HFFc6 (cell line): ENCODE measurements around the gene PPFIBP1. TPM values are rescaled to one million over a fixed set of nuclear protein-coding genes. Genes with fewer than 3 reads are reported as not detected.
"Not testable (repeated sequence)": the region's sequence is repeated elsewhere in the genome, so short reads cannot be mapped to it uniquely, and the experiment has no call there.

Experiments
- DNase-seq: peaks from one replicate; pipeline ENCODE4 v3.0.0-alpha.2; 2018
- H3K27ac Mint-ChIP-seq: 2 replicates; pipeline ENCODE4 v1.8.0; 2020; ENCODE audit warnings: mild to moderate bottlenecking, mixed read lengths
- H3K27me3 Mint-ChIP-seq: 2 replicates; pipeline ENCODE4 v1.8.0; 2021; ENCODE audit warnings: mild to moderate bottlenecking, moderate library complexity, mixed read lengths; ENCODE audit not compliant: insufficient read depth
- H3K36me3 Mint-ChIP-seq: 2 replicates; pipeline ENCODE4 v1.8.0; 2021; ENCODE audit warnings: low read depth, mixed read lengths
- H3K4me1 Mint-ChIP-seq: 2 replicates; pipeline ENCODE4 v1.8.0; 2020; ENCODE audit warnings: low read depth, mixed read lengths
- H3K4me3 Mint-ChIP-seq: 2 replicates; pipeline ENCODE4 v1.8.0; 2020; ENCODE audit warnings: mild to moderate bottlenecking, moderate library complexity, mixed read lengths
- H3K9me3 Mint-ChIP-seq: 2 replicates; pipeline ENCODE4 v1.8.0; 2020; ENCODE audit warnings: mild to moderate bottlenecking, mixed read lengths
- total RNA-seq, 6 experiments: library from RNA; stranded (reverse); fragmentation: NEBNext Ultra II Directional; extraction: Animal tissue kit (Norgen Biotek cat#: 25700); gene quantifications; 2 replicates in 1 of 6; 3 replicates in 5 of 6; pipeline ENCODE4 v1.2.3, GENCODE V29; 2021
- TF ChIP-seq, protein P1 (sequence below): fragments of 200-600 bp; sonication (generic); IDR thresholded peaks from 2 replicates; pipeline ENCODE4 v1.5.0; 2021; ENCODE audit warnings: antibody characterized with exemption, mild to moderate bottlenecking

The PPFIBP1 gene
- total RNA-seq, 6 experiments from 2014 or later, result 79.1 to 104 (median 92.0) TPM

DNA sequence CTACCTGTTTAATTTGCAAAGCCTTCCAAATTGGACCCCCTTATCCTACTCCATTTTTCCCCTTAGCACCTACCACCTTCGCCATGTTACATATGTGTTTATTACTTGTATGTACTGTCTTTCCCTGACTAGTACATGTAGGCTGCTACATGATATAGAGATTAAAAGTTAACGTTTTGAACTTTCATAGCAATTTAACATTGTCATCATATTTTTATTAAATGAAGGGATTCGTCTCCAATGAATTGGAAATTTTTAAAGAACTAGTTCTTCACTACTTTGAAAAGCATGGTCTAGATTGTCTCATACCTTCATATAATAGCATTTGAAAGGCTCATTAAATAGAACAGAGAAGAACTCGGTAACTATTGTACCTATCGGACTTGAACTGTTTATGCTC, 107.4 kb downstream of the PPFIBP1 start:
- Mint-ChIP-seq H3K4me1 (peaks cover 82% of the 10 kb centered on the region), H3K9me3 (no peaks in the 10 kb centered on the region), H3K36me3 (peaks cover 35% of the 10 kb centered on the region), H3K27ac (peak overlapping the region; percentile 22; the same call in 1 of the 2 replicates), H3K27me3 (no peaks in the 10 kb centered on the region; the same call in 1 of the 2 replicates), H3K4me3 (no peak overlapping the region)
- DNase-seq, result no peak
- TF ChIP-seq, protein P1, sequence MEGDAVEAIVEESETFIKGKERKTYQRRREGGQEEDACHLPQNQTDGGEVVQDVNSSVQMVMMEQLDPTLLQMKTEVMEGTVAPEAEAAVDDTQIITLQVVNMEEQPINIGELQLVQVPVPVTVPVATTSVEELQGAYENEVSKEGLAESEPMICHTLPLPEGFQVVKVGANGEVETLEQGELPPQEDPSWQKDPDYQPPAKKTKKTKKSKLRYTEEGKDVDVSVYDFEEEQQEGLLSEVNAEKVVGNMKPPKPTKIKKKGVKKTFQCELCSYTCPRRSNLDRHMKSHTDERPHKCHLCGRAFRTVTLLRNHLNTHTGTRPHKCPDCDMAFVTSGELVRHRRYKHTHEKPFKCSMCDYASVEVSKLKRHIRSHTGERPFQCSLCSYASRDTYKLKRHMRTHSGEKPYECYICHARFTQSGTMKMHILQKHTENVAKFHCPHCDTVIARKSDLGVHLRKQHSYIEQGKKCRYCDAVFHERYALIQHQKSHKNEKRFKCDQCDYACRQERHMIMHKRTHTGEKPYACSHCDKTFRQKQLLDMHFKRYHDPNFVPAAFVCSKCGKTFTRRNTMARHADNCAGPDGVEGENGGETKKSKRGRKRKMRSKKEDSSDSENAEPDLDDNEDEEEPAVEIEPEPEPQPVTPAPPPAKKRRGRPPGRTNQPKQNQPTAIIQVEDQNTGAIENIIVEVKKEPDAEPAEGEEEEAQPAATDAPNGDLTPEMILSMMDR, result no peak

DNA sequence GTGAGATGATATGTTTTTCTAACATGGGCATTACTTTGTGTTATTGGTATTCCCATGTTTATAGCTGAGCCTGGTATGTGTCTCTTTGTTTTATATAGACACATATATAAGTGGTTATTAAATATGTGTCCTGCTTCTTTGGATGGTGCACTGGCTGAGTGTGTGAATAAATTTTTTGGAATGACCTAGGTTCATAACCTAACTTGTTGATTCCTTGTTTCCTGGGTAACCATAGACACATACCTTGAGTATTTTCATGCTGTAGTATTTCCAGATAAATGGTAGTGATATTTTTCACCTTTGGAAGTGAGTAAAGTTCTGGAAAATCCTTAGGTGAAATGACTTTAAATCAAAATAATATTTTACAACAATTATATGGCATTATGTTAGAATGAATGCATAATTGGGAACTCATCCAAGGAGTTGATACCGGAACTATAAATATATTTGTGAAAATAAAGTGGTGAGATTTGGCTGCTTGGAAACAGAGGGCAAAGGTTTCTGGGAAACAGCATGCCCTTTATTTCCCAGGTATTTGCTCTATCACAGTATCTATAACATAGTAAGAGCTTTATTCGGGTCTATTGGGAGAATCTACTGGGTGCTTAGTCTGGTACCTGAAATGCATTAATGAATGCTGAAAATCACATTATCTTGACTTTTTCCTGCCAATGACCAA, 107.9 kb downstream of the PPFIBP1 start:
- peaks cover 35% of the 10 kb centered on the region for H3K36me3 Mint-ChIP-seq
- no peak for DNase-seq
- no peak overlapping the region for H3K4me3 Mint-ChIP-seq
- no peaks in the 10 kb centered on the region for H3K9me3 Mint-ChIP-seq
- peaks cover 81% of the 10 kb centered on the region for H3K4me1 Mint-ChIP-seq
- H3K27ac Mint-ChIP-seq, result peak overlapping the region; percentile 38; the same call in 1 of the 2 replicates
- TF ChIP-seq, protein P1, result no peak
- H3K27me3 Mint-ChIP-seq, result no peaks in the 10 kb centered on the region; the same call in 1 of the 2 replicates

DNA sequence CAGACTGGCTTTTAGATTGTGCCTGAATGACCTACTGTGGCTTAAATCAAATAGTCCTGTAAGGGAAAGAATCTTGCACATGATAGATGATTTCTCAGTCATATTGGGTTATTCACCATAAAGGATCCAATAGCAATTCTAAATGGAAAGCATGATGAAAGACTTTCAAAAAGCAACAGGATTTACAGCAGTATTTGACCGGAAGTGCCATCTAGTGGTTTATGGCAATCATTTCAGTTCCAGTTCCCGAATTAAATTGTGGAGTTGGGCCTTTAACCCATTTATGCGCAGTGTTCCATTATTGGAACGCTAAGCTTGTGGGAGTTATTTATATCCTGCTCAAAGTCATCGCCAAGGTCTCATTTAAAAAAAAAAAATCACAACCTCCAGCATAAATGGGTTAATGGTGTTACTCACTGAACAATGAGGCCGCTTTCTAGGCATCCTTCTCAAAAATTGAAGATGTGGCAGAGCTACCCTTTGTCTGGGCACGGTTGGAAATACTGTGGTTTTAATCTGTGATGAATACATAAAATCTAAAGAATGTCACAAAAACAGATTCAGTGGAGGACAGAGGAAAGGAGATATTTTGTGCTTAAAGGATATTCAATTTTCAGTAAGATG, 111.5 kb downstream of the PPFIBP1 start:
- Mint-ChIP-seq H3K4me3 (no peak overlapping the region), H3K9me3 (no peaks in the 10 kb centered on the region), H3K27me3 (no peaks in the 10 kb centered on the region; the same call in 1 of the 2 replicates), H3K27ac (no peak overlapping the region; the same call in 1 of the 2 replicates), H3K36me3 (peaks cover 37% of the 10 kb centered on the region), H3K4me1 (peaks cover 56% of the 10 kb centered on the region)
- peak; percentile 62 for DNase-seq
- TF ChIP-seq, protein P1, result peak; percentile 86

DNA sequence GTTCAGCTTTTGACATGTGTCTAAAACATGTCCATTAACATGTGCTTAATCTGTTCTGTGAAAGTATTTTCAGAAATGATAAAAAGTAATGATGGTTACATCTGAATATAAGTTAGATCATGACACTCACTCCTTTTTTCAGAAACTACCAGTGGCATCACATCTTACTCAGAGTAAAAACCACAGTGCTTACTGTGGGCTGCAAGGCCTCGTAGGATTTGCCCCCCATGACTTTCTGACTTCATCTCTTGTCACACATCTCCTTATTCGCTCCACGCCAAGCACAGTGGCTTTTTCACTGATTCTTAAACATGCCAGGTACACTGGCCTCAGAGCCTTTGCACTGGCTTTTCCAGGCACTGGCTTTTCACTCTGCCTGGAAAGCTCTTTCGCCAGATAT, 112.6 kb downstream of the PPFIBP1 start:
- not testable (repeated sequence) for DNase-seq, H3K27ac Mint-ChIP-seq, H3K9me3 Mint-ChIP-seq, H3K27me3 Mint-ChIP-seq, H3K4me3 Mint-ChIP-seq
- Mint-ChIP-seq H3K4me1 (peaks cover 54% of the 10 kb centered on the region), H3K36me3 (peaks cover 29% of the 10 kb centered on the region; the same call in 1 of the 2 replicates)

DNA sequence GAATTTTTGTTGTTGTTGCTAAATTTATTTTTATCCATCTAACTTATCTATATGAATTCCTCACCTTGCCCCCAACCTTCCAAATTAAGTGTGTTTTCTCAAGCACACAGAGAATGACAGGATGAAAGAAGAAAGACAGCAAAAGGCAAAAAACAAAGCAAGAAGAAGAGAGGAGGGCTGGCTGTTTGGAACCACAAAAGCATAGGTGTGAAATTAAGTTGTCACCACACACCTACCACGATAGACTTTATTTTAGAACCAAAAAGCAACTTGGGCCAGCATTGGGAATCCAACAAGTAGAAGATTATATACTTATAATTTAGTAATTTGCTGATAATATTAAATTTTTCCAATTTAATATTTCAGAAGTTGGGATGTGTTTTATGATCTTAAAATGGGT, 113.5 kb downstream of the PPFIBP1 start:
- Mint-ChIP-seq H3K4me1 (peaks cover 52% of the 10 kb centered on the region), H3K9me3 (no peaks in the 10 kb centered on the region), H3K27ac (no peak overlapping the region), H3K36me3 (peaks cover 32% of the 10 kb centered on the region; the same call in 1 of the 2 replicates), H3K4me3 (no peak overlapping the region), H3K27me3 (no peaks in the 10 kb centered on the region; the same call in 1 of the 2 replicates)
- no peak for DNase-seq
- TF ChIP-seq, protein P1, result no peak

DNA sequence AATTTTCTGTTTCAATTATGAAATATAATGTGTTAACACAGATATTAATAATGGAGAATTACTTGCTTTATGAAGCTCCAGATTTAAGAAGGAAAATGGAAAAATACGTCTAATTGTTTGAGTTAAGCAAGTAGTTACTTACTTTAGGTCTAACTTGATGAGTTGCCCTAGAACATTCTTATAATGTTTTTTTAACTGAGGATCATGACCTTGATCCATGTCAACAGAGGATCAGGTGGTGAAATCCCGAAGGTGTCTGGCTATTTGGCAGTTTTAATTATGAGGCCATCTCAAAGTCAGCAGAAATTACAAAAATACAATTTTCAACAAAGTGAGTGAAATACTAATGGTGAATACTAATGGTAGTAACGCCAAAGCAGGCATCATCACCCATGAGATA, 115.3 kb downstream of the PPFIBP1 start:
- DNase-seq, result no peak
- Mint-ChIP-seq H3K9me3 (no peaks in the 10 kb centered on the region), H3K4me3 (no peak overlapping the region), H3K27me3 (no peaks in the 10 kb centered on the region; the same call in 1 of the 2 replicates), H3K36me3 (peaks cover 21% of the 10 kb centered on the region; the same call in 1 of the 2 replicates), H3K27ac (no peak overlapping the region), H3K4me1 (peaks cover 47% of the 10 kb centered on the region)
- TF ChIP-seq, protein P1, result no peak

DNA sequence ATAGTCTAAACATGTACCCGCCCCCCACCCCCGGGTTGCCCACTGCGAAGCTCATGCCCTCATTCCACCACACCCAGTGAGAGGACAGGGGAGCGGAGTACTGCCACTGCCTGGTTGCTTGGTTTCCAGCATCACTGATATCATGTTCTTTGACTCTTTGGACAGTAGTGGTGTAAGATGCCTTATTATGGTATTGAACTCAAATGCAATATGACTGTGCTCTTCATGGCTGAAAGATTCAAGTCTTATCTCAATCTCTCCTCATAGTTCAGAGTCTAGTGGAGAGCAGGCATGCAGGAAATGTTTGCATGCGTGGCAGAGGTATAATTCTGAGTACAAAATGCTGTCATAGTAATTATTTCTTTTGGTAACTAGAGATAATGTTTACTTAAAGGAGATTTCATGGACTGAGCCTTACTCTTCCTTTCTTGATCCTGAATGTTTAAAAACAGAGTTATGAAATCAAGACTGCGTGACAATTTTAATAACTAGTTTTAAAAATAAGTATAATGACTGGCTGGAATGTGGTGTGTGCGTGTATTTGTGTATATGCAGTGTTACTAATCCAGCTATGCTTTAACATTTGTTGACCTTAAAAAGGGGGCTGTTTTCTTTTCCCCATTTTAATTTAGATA, 116.7 kb downstream of the PPFIBP1 start:
- peaks cover 39% of the 10 kb centered on the region for H3K4me1 Mint-ChIP-seq
- H3K27ac Mint-ChIP-seq, result peak overlapping the region; percentile 36; the same call in 1 of the 2 replicates
- H3K27me3 Mint-ChIP-seq, DNase-seq, H3K9me3 Mint-ChIP-seq, H3K4me3 Mint-ChIP-seq: not testable (repeated sequence)
- peaks cover 13% of the 10 kb centered on the region; the same call in 1 of the 2 replicates for H3K36me3 Mint-ChIP-seq

DNA sequence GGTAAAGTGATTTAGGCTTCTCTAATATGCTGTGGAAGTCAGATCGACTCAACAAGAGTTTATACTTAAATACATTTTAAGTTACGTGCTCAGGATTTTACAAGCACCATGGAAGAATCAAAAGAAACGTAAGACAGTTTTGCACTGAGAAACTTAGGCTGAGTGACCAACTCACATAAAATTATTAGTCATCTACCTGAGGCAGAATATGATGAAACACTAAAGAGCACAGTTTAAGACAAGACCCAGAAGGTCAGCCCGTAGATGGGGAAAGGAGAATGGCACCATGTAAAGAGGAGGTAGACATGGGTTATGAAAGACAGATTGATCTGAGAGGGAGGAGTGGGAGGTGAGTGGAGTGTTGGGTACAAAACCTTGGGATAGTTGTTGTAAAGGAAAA, 118.4 kb downstream of the PPFIBP1 start:
- peaks cover 30% of the 10 kb centered on the region for H3K4me1 Mint-ChIP-seq

More for the DNA sequence above, 118.4 kb downstream of the PPFIBP1 start:
- H3K4me3 Mint-ChIP-seq, H3K9me3 Mint-ChIP-seq, H3K27ac Mint-ChIP-seq, H3K36me3 Mint-ChIP-seq, H3K27me3 Mint-ChIP-seq, DNase-seq: not testable (repeated sequence)
